ENCODE results near the gene KAT2A. TPM values are rescaled to one million over a fixed set of nuclear protein-coding genes. Genes with fewer than 3 reads are reported as not detected.
A peak's percentile ranks its signal among the peaks of the same experiment; 100 is the strongest.

Gene KAT2A
- total and polyA plus RNA-seq, 9 of the 15 experiments (the other 6 are each of a cell fraction or from before 2014, with no cell fraction given), result 1.5 to 80.4 (median 31.9) TPM

DNA sequence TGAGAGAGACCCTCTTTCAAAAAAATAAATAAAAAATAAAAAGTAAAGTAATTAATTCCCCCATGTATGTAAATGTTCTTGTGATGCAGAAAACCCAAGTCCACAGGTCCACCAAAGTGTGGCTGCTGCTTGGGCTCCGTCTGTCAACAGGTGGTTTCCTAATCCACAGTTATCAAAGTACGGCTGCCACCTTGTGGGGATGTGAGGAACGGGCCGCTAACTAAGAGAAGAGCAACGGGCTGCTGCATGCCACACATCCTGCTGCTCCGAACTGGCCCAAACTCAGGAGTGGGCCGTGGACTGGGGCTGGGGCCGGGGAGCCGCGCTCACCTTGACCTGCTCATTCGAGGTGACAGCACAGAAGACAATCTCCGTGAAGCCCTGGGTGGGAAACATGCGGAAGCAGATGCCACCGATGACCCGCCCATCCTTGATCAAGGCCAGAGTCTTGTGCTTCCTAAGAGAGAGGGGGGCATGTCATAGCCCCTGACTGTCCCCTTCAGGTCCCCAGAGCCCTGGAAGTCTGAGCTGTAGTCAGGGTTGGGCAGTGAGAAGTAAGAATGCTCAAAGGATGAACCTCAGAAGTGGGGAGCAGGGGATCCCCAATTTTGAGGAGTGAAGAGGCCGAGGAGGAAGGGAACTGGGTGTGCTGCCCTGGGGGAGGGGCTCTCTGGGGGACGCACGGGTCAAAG is 4.3 kb downstream of the KAT2A start:
- BruUV-seq (replicated peaks), result no TSS peak
- Histone ChIP-seq H3K27ac (ENCODE audit: extremely low read depth, low read depth, low read length) (no peak overlapping the region), H3K36me3 (ENCODE audit: control insufficient read depth, insufficient read depth, low read length) (peaks cover 65% of the 10 kb centered on the region; the same call in 2 of the 3 replicates), H3K4me2 (ENCODE audit: insufficient read depth, low read length) (no peak overlapping the region), H3K9me3 (replicated peaks; ENCODE audit: control insufficient read depth, insufficient read depth, low read depth, low read length) (no peaks in the 10 kb centered on the region), H3K9me1 (ENCODE audit: control insufficient read depth, insufficient read depth, low read length) (no peaks in the 10 kb centered on the region), H3K4me3 (no peak overlapping the region), H3K27me3 (ENCODE audit: control insufficient read depth in 2 of 2, insufficient read depth in 2 of 2, low read length in 2 of 2) (no peaks in the 10 kb centered on the region), H3K4me1 (replicated peaks in 1 of 2; ENCODE audit: control insufficient read depth in 2 of 2, insufficient read depth in 2 of 2, low read length in 2 of 2) (peaks cover 18 to 55% of the 10 kb centered on the region in 2 experiments), H2AFZ (ENCODE audit: low read depth, low read length) (no peak overlapping the region), H3K9ac (ENCODE audit: insufficient read depth in 1 of 2, low read depth in 2 of 2, low read length in 2 of 2) (no peak overlapping the region), H3K79me2 (ENCODE audit: control insufficient read depth, insufficient read depth, low read length) (peaks cover 10% of the 10 kb centered on the region; the same call in 2 of the 3 replicates), H4K20me1 (replicated peaks; ENCODE audit: control insufficient read depth, insufficient read depth, low read length) (no peaks in the 10 kb centered on the region)
- intact Hi-C loops (cut with micrococcal nuclease) (loop anchor here (1.0 to 2.0 kb wide), 3 partner anchors 50 to 154 kb away; no protein-coding TSS in a partner anchor), in situ Hi-C loops (cut with MboI) (loop anchor here (25.0 kb wide), 1 partner anchor 380 kb away; the partner anchor contains the start of gene HAP1)
- peak; percentile 98 for FAIRE-seq
- ChIA-PET POLR2A (no interaction called here), CTCF (ENCODE audit: low intra/inter-chr PET ratio) (interaction anchor here (0.5 to 2.4 kb wide), 7 partner anchors 48 to 154 kb away, joined by 3 to 29 read pairs (median 6); no protein-coding TSS in a partner anchor)
- DNase-seq (ENCODE audit: extremely low read depth in 1 of 4, low spot score in 3 of 4), result peak; percentile 56 to 86 (median 66)
- 33% methylated on average over 16 of the region's 18 CpGs for WGBS (ENCODE audit: insufficient coverage, low coverage, missing lambda C conversion rate)
- ATAC-seq, result peak; percentile 51
- TF ChIP-seq ARNT (IDR thresholded peaks at IDR 0.05) (no peak), ZNF324 (CRISPR knock-in tag; IDR thresholded peaks at IDR 0.05) (no peak), XRCC4 (IDR thresholded peaks at IDR 0.05; ENCODE audit: extremely low read depth, insufficient read depth, insufficient read length) (no peak), TCFL5 (CRISPR knock-in tag; conservative IDR thresholded peaks at IDR 0.05) (no peak), HSF4 (CRISPR knock-in tag; IDR thresholded peaks at IDR 0.05; ENCODE audit: borderline replicate concordance) (no peak), ZNF121 (CRISPR knock-in tag; conservative IDR thresholded peaks at IDR 0.05) (no peak), HNRNPK (IDR thresholded peaks at IDR 0.05; ENCODE audit: low read depth, low read length, poor library complexity, severe bottlenecking) (no peak), FOXK2 (conservative IDR thresholded peaks at IDR 0.05 in 1 of 2, IDR thresholded peaks at IDR 0.05 in 1 of 2; ENCODE audit: low read depth in 2 of 2) (peak in 1 of 2 experiments; percentile 31; a peak in 1 of 4 replicates), PTBP1 (IDR thresholded peaks at IDR 0.05; ENCODE audit: low read depth, low read length) (no peak), RCOR1 (IDR thresholded peaks at IDR 0.05; ENCODE audit: borderline replicate concordance in 1 of 2, low read depth in 2 of 2, low read length in 2 of 2) (peak in 1 of 2 experiments; percentile 46; a peak in 1 of 4 replicates)
- TF ChIP-seq, protein P1, sequence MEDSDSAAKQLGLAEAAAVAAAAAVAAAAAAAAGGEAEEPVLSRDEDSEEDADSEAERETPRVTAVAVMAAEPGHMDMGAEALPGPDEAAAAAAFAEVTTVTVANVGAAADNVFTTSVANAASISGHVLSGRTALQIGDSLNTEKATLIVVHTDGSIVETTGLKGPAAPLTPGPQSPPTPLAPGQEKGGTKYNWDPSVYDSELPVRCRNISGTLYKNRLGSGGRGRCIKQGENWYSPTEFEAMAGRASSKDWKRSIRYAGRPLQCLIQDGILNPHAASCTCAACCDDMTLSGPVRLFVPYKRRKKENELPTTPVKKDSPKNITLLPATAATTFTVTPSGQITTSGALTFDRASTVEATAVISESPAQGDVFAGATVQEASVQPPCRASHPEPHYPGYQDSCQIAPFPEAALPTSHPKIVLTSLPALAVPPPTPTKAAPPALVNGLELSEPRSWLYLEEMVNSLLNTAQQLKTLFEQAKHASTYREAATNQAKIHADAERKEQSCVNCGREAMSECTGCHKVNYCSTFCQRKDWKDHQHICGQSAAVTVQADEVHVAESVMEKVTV (CRISPR knock-in tag; IDR thresholded peaks at IDR 0.05), result peak; percentile 65
- TF ChIP-seq, protein P2, sequence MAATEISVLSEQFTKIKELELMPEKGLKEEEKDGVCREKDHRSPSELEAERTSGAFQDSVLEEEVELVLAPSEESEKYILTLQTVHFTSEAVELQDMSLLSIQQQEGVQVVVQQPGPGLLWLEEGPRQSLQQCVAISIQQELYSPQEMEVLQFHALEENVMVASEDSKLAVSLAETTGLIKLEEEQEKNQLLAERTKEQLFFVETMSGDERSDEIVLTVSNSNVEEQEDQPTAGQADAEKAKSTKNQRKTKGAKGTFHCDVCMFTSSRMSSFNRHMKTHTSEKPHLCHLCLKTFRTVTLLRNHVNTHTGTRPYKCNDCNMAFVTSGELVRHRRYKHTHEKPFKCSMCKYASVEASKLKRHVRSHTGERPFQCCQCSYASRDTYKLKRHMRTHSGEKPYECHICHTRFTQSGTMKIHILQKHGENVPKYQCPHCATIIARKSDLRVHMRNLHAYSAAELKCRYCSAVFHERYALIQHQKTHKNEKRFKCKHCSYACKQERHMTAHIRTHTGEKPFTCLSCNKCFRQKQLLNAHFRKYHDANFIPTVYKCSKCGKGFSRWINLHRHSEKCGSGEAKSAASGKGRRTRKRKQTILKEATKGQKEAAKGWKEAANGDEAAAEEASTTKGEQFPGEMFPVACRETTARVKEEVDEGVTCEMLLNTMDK (IDR thresholded peaks at IDR 0.05; ENCODE audit: borderline replicate concordance, insufficient read depth, low read depth, low read length, poor library complexity, severe bottlenecking), result peak; percentile 53
- TF ChIP-seq, protein P3, sequence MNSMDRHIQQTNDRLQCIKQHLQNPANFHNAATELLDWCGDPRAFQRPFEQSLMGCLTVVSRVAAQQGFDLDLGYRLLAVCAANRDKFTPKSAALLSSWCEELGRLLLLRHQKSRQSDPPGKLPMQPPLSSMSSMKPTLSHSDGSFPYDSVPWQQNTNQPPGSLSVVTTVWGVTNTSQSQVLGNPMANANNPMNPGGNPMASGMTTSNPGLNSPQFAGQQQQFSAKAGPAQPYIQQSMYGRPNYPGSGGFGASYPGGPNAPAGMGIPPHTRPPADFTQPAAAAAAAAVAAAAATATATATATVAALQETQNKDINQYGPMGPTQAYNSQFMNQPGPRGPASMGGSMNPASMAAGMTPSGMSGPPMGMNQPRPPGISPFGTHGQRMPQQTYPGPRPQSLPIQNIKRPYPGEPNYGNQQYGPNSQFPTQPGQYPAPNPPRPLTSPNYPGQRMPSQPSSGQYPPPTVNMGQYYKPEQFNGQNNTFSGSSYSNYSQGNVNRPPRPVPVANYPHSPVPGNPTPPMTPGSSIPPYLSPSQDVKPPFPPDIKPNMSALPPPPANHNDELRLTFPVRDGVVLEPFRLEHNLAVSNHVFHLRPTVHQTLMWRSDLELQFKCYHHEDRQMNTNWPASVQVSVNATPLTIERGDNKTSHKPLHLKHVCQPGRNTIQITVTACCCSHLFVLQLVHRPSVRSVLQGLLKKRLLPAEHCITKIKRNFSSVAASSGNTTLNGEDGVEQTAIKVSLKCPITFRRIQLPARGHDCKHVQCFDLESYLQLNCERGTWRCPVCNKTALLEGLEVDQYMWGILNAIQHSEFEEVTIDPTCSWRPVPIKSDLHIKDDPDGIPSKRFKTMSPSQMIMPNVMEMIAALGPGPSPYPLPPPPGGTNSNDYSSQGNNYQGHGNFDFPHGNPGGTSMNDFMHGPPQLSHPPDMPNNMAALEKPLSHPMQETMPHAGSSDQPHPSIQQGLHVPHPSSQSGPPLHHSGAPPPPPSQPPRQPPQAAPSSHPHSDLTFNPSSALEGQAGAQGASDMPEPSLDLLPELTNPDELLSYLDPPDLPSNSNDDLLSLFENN (IDR thresholded peaks at IDR 0.05; ENCODE audit: low read depth in 2 of 2, low read length in 2 of 2), result no peak
